ENCODE results near the gene GOLPH3. TPM values are rescaled to one million over a fixed set of nuclear protein-coding genes. Genes with fewer than 3 reads are reported as not detected.

Gene GOLPH3
- polyA plus RNA-seq, 1 donor (not counting 4 experiments of a cell fraction or from before 2014, with no cell fraction given) = 42.0 TPM

DNA sequence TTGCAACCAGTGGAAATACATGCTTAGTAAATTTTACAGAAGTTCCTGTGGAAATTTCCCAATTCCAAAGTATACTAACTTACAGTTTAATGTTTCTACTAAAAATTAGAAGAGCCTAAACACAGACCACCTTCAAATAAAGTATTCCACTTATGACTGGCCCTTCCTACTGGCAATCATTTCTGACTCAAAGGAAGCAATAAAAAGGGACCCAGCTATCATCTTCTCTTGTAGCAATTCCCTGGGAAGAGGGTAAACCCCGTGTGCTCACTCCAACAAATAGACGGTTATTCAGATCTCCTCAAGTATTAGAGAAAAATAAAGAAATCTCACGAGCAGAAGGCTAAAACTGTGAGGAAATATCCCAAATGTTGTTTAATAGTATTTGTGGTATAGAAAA is 43.3 kb downstream of the GOLPH3 start:
- Histone ChIP-seq H3K36me3 (ENCODE audit: control insufficient read depth in 2 of 2, extremely low read depth in 1 of 2, insufficient read depth in 2 of 2, low read length in 2 of 2) (peaks cover 17% of the 10 kb centered on the region in 2 experiments), H3K9ac (ENCODE audit: control insufficient read depth, extremely low read depth, insufficient read depth, low read length) (no peak overlapping the region), H3K79me2 (ENCODE audit: control insufficient read depth, insufficient read depth, low read length) (peaks cover 25% of the 10 kb centered on the region), H3K27me3 (ENCODE audit: control insufficient read depth, extremely low read depth, insufficient read depth, low read length) (no peaks in the 10 kb centered on the region), H3K4me1 (ENCODE audit: control insufficient read depth, extremely low read depth, insufficient read depth, low read length) (no peaks in the 10 kb centered on the region), H3K27ac (ENCODE audit: control insufficient read depth, insufficient read depth, low read length) (no peak overlapping the region), H4K20me1 (ENCODE audit: control insufficient read depth, extremely low read depth, insufficient read depth, low read length) (no peaks in the 10 kb centered on the region), H3K4me2 (ENCODE audit: control insufficient read depth, extremely low read depth, insufficient read depth, low read depth, low read length) (no peak overlapping the region), H3K9me1 (ENCODE audit: control insufficient read depth, extremely low read depth, insufficient read depth, low read length) (no peaks in the 10 kb centered on the region), H2AFZ (ENCODE audit: control insufficient read depth, low read length) (no peak overlapping the region), H3K9me3 (ENCODE audit: control insufficient read depth, low read depth, low read length) (no peaks in the 10 kb centered on the region), H3K4me3 (ENCODE audit: control insufficient read depth in 2 of 3, extremely low read depth in 1 of 3, insufficient read depth in 2 of 3, low read depth in 1 of 3, low read length in 3 of 3) (no peak overlapping the region)
- no peak for DNase-seq (ENCODE audit: low read depth, low spot score)
- TF ChIP-seq EZH2 (IDR thresholded peaks at IDR 0.05; ENCODE audit: low read length) (no peak), CTCF (optimal IDR thresholded peaks at IDR 0.05 in 1 of 3, IDR thresholded peaks at IDR 0.05 in 1 of 3, conservative IDR thresholded peaks at IDR 0.05 in 1 of 3; ENCODE audit: extremely low read depth in 1 of 3, insufficient read depth in 2 of 3, low read length in 3 of 3) (no peak)
- dilution Hi-C loops (cut with MboI; ENCODE audit: extremely low pct_ligation_motif_present, low sequenced_read_pairs) = no loop called here
- no peak for FAIRE-seq

- TF ChIP-seq EZH2 (IDR thresholded peaks at IDR 0.05; ENCODE audit: low read length) (no peak), CTCF (optimal IDR thresholded peaks at IDR 0.05 in 1 of 3, IDR thresholded peaks at IDR 0.05 in 1 of 3, conservative IDR thresholded peaks at IDR 0.05 in 1 of 3; ENCODE audit: extremely low read depth in 1 of 3, insufficient read depth in 2 of 3, low read length in 3 of 3) (no peak)
- no peak overlapping the region for H3K9ac ChIP-seq (ENCODE audit: control insufficient read depth, extremely low read depth, insufficient read depth, low read length)
- peaks cover 12 to 13% of the 10 kb centered on the region in 2 experiments for H3K36me3 ChIP-seq (ENCODE audit: control insufficient read depth in 2 of 2, extremely low read depth in 1 of 2, insufficient read depth in 2 of 2, low read length in 2 of 2)
- H3K4me1 ChIP-seq (ENCODE audit: control insufficient read depth, extremely low read depth, insufficient read depth, low read length) = no peaks in the 10 kb centered on the region
- peaks cover 25% of the 10 kb centered on the region for H3K79me2 ChIP-seq (ENCODE audit: control insufficient read depth, insufficient read depth, low read length)
- H3K9me3 ChIP-seq (ENCODE audit: control insufficient read depth, low read depth, low read length) = no peaks in the 10 kb centered on the region
- no peak overlapping the region for H3K4me2 ChIP-seq (ENCODE audit: control insufficient read depth, extremely low read depth, insufficient read depth, low read depth, low read length)
- no peak overlapping the region for H3K27ac ChIP-seq (ENCODE audit: control insufficient read depth, insufficient read depth, low read length)
- FAIRE-seq = no peak
- no peaks in the 10 kb centered on the region for H4K20me1 ChIP-seq (ENCODE audit: control insufficient read depth, extremely low read depth, insufficient read depth, low read length)
- no peak overlapping the region for H3K4me3 ChIP-seq (ENCODE audit: control insufficient read depth in 2 of 3, extremely low read depth in 1 of 3, insufficient read depth in 2 of 3, low read depth in 1 of 3, low read length in 3 of 3)
- no peaks in the 10 kb centered on the region for H3K9me1 ChIP-seq (ENCODE audit: control insufficient read depth, extremely low read depth, insufficient read depth, low read length)
- no peaks in the 10 kb centered on the region for H3K27me3 ChIP-seq (ENCODE audit: control insufficient read depth, extremely low read depth, insufficient read depth, low read length)
- H2AFZ ChIP-seq (ENCODE audit: control insufficient read depth, low read length) = no peak overlapping the region
- dilution Hi-C loops (cut with MboI; ENCODE audit: extremely low pct_ligation_motif_present, low sequenced_read_pairs) = no loop called here
- DNase-seq (ENCODE audit: low read depth, low spot score) = no peak
Measured at GRCh38 chr5:32129074-32129598, 45.0 kb downstream of the GOLPH3 start.
